ENCODE data around the gene LRRC4C. TPM values are rescaled to one million over a fixed set of nuclear protein-coding genes. Genes with fewer than 3 reads are reported as not detected.

The LRRC4C gene
- polyA plus RNA-seq, 1 of the 3 experiments (the other 2 are of a cell fraction), result 0.16 TPM

GRCh38 chr11:40975076-40975475 is 484.4 kb downstream of the LRRC4C start (continued):
- TF ChIP-seq CTCF (IDR thresholded peaks at IDR 0.05) (no peak), PBX3 (IDR thresholded peaks at IDR 0.05) (no peak), RAD21 (IDR thresholded peaks at IDR 0.05; ENCODE audit: low read length) (no peak), NFIC (IDR thresholded peaks at IDR 0.05; ENCODE audit: borderline replicate concordance) (no peak), EZH2phosphoT487 (IDR thresholded peaks at IDR 0.05; ENCODE audit: borderline replicate concordance, low read depth) (no peak)

GRCh38 chr11:40974186-40974795 is 485.2 kb downstream of the LRRC4C start:
- ChIA-PET CTCF (no interaction called here), POLR2A (no interaction called here)
- Histone ChIP-seq H3F3A (replicated peaks; ENCODE audit: insufficient read depth) (no peaks in the 10 kb centered on the region), H3K36me3 (replicated peaks in 1 of 2; ENCODE audit: control insufficient read depth in 1 of 2, insufficient read depth in 2 of 2, low read length in 1 of 2) (no peaks in the 10 kb centered on the region), H3K4me3 (ENCODE audit: low read depth in 2 of 2, low read length in 1 of 2) (no peak overlapping the region), H3K4me2 (no peak overlapping the region), H3K79me2 (ENCODE audit: insufficient read depth) (no peaks in the 10 kb centered on the region), H3K27me3 (ENCODE audit: insufficient read depth) (no peaks in the 10 kb centered on the region), H3K4me1 (ENCODE audit: control insufficient read depth in 1 of 2, insufficient read depth in 2 of 2, low read depth in 1 of 2, low read length in 1 of 2) (no peaks in the 10 kb centered on the region), H3K9me3 (no peaks in the 10 kb centered on the region), H3K9ac (no peak overlapping the region), H4K20me1 (ENCODE audit: insufficient read depth) (no peaks in the 10 kb centered on the region), H3K9me2 (no peaks in the 10 kb centered on the region), H2AFZ (ENCODE audit: low read depth) (no peak overlapping the region), H3K27ac (ENCODE audit: low read depth in 2 of 2, low read length in 1 of 2) (no peak overlapping the region)
- TF ChIP-seq EP300 (IDR thresholded peaks at IDR 0.05; ENCODE audit: borderline replicate concordance in 1 of 2, low read depth in 1 of 2, low read length in 1 of 2) (no peak), ELF1 (IDR thresholded peaks at IDR 0.05) (no peak), MAX (IDR thresholded peaks at IDR 0.05; ENCODE audit: low read depth) (no peak), RXRA (IDR thresholded peaks at IDR 0.05; ENCODE audit: borderline replicate concordance, low read depth) (no peak), GABPA (IDR thresholded peaks at IDR 0.05; ENCODE audit: low read depth) (no peak), USF2 (IDR thresholded peaks at IDR 0.05; ENCODE audit: borderline replicate concordance, low read depth, low read length) (no peak), PBX3 (IDR thresholded peaks at IDR 0.05) (no peak), GATA2 (CRISPR knock-in tag; IDR thresholded peaks at IDR 0.05) (no peak), CHD2 (IDR thresholded peaks at IDR 0.05; ENCODE audit: low read length, partially characterized antibody) (no peak), SMC3 (IDR thresholded peaks at IDR 0.05; ENCODE audit: low read depth, low read length) (no peak), NRF1 (IDR thresholded peaks at IDR 0.05; ENCODE audit: low read depth, low read length) (no peak), YY1 (IDR thresholded peaks at IDR 0.05; ENCODE audit: low read depth) (no peak), REST (IDR thresholded peaks at IDR 0.05; ENCODE audit: low read depth, low read length) (no peak), TEAD4 (IDR thresholded peaks at IDR 0.05; ENCODE audit: borderline replicate concordance, insufficient read depth) (no peak)
- DNase-seq, result no peak
- 1% methylated on average over 3 of the region's 3 CpGs for WGBS (ENCODE audit: low lambda C conversion rate)

All from SK-N-SH (cell line).